Stimulated activated CD8-positive, alpha-beta memory T cell treated with anti-CD3 and anti-CD28 coated beads, Interleukin-15, amount 100 ng/mL, for 1 hour (primary cell): ENCODE data around the gene RAPGEF4.

Source experiments
- DNase-seq: peaks from one replicate; pipeline ENCODE4 v3.0.0-alpha.2; 2020; ENCODE audit warnings: low read depth

Gene RAPGEF4

GRCh38 chr2:172908275-172908674 is 172.6 kb downstream of the RAPGEF4 start:
- DNase-seq: no peak

- no peak for DNase-seq
Observed at GRCh38 chr2:172909454-172909853, 173.8 kb downstream of the RAPGEF4 start.

GRCh38 chr2:172912266-172912665 is 176.6 kb downstream of the RAPGEF4 start:
- DNase-seq: no peak

GRCh38 chr2:172914341-172915008 is 178.8 kb downstream of the RAPGEF4 start:
- DNase-seq: no peak

- DNase-seq: no peak
Observed at GRCh38 chr2:172917716-172918115, 182.1 kb downstream of the RAPGEF4 start.

GRCh38 chr2:172919732-172920131 is 184.1 kb downstream of the RAPGEF4 start:
- no peak for DNase-seq

GRCh38 chr2:172921532-172922236 is 186.0 kb downstream of the RAPGEF4 start:
- DNase-seq: no peak

- DNase-seq: no peak
Observed at GRCh38 chr2:172922306-172922705, 186.7 kb downstream of the RAPGEF4 start.

- DNase-seq: no peak
Observed at GRCh38 chr2:172922815-172923214, 187.2 kb downstream of the RAPGEF4 start.

- DNase-seq: no peak
Observed at GRCh38 chr2:172924097-172924660, 188.5 kb downstream of the RAPGEF4 start.

- no peak for DNase-seq
Observed at GRCh38 chr2:172925600-172925999, 190.0 kb downstream of the RAPGEF4 start.

GRCh38 chr2:172926785-172927640 is 191.4 kb downstream of the RAPGEF4 start:
- DNase-seq: no peak

GRCh38 chr2:172927641-172928357 is 192.2 kb downstream of the RAPGEF4 start:
- no peak for DNase-seq

GRCh38 chr2:172928756-172929155 is 193.1 kb downstream of the RAPGEF4 start:
- no peak for DNase-seq

GRCh38 chr2:172929644-172930043 is 194.0 kb downstream of the RAPGEF4 start:
- DNase-seq: no peak

GRCh38 chr2:172930871-172931255 is 195.2 kb downstream of the RAPGEF4 start:
- DNase-seq: no peak

GRCh38 chr2:172931256-172931894 is 195.7 kb downstream of the RAPGEF4 start:
- DNase-seq: no peak

- peak; percentile 41 for DNase-seq
Observed at GRCh38 chr2:172931918-172932520, 196.4 kb downstream of the RAPGEF4 start.

- no peak for DNase-seq
Observed at GRCh38 chr2:172937884-172938712, 202.5 kb downstream of the RAPGEF4 start.
